Lower leg skin (tissue), 3 donors: ENCODE results near the gene HOXA13.

Source experiments
- POLR2A ChIP-seq, 2 donors: fragments of 450-650 bp; IDR thresholded peaks; one replicate each; pipeline ENCODE4 v1.6.1; 2016 to 2017; ENCODE audit warnings: antibody characterized with exemption in 2 of 2, mild to moderate bottlenecking in 1 of 2, moderate library complexity in 1 of 2
- TF ChIP-seq, protein P1 (sequence below), 3 donors: fragments of 450-650 bp; IDR thresholded peaks; one replicate each; pipeline ENCODE4 v1.5.1; 2016; ENCODE audit warnings: antibody characterized with exemption in 3 of 3, mild to moderate bottlenecking in 3 of 3, moderate library complexity in 2 of 3

- TF ChIP-seq, protein P1, sequence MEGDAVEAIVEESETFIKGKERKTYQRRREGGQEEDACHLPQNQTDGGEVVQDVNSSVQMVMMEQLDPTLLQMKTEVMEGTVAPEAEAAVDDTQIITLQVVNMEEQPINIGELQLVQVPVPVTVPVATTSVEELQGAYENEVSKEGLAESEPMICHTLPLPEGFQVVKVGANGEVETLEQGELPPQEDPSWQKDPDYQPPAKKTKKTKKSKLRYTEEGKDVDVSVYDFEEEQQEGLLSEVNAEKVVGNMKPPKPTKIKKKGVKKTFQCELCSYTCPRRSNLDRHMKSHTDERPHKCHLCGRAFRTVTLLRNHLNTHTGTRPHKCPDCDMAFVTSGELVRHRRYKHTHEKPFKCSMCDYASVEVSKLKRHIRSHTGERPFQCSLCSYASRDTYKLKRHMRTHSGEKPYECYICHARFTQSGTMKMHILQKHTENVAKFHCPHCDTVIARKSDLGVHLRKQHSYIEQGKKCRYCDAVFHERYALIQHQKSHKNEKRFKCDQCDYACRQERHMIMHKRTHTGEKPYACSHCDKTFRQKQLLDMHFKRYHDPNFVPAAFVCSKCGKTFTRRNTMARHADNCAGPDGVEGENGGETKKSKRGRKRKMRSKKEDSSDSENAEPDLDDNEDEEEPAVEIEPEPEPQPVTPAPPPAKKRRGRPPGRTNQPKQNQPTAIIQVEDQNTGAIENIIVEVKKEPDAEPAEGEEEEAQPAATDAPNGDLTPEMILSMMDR (IDR thresholded peaks at IDR 0.05) = no peak
- TF ChIP-seq POLR2A (IDR thresholded peaks at IDR 0.05) = no peak
These were observed 13.8 kb downstream of the HOXA13 start for GRCh38 chr7:27185854-27186667.
